CD4-positive, alpha-beta T cell treated with Interleukin-4 for 4 hours (primary cell): ENCODE results near the gene ACAP3.

Experiments
- DNase-seq: peaks from one replicate; pipeline ENCODE4 v3.0.0-alpha.2; 2020

The ACAP3 gene

GRCh38 chr1:1284221-1285101 is 23.3 kb downstream of the ACAP3 start:
- no peak for DNase-seq

GRCh38 chr1:1283821-1284220 is 23.9 kb downstream of the ACAP3 start:
- no peak for DNase-seq

GRCh38 chr1:1282998-1283397 is 24.7 kb downstream of the ACAP3 start:
- no peak for DNase-seq

- DNase-seq: no peak
Measured at GRCh38 chr1:1281533-1282321, 26.0 kb downstream of the ACAP3 start.

GRCh38 chr1:1280782-1281481 is 26.8 kb downstream of the ACAP3 start:
- DNase-seq: no peak

GRCh38 chr1:1279028-1279427 is 28.7 kb downstream of the ACAP3 start:
- DNase-seq: no peak

DNA sequence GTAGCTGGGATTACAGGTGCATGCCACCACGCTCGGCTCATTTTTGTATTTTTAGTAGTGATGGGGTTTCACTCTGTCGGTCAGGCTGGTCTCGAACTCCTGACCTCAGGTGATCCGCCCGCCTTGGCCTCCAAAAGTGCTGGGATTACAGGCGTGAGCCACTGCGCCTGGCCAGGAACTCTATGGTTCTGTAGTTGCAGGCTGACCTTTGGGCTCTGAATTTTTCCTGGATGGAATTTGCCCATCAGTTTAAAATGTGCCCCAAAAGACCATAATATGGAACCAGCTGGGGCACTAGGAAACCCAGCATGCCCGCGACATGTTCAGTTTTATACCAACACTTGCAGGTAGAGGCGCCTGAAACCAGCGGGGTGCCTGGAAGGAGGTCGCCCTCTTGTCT is 29.1 kb downstream of the ACAP3 start:
- DNase-seq: no peak

- DNase-seq: no peak
Measured at GRCh38 chr1:1275836-1276235, 31.9 kb downstream of the ACAP3 start.

DNA sequence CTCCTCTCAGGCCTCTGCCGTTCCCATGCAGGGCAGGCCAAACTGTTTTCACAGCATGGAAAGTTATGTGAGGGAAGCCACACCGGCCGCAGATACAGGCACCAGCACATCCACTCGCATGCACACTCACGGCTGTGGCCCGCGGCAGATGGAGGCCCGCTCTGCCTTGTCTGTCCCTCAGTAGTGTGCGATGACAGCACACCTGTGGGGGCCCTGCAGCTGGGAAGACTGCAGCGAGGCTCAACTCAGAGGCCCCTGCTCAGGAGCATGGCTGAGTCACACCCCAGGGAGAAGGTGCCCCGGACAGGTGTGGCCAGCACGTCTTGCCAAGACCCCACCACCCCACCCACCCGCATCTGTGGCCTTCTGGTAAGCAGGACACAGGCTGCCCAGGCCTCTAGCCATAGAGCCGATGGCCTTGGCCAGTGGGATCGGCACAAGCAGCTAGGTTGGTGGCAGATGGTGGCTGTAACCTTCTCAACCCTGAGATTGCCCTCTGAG is 32.7 kb downstream of the ACAP3 start:
- no peak for DNase-seq

DNA sequence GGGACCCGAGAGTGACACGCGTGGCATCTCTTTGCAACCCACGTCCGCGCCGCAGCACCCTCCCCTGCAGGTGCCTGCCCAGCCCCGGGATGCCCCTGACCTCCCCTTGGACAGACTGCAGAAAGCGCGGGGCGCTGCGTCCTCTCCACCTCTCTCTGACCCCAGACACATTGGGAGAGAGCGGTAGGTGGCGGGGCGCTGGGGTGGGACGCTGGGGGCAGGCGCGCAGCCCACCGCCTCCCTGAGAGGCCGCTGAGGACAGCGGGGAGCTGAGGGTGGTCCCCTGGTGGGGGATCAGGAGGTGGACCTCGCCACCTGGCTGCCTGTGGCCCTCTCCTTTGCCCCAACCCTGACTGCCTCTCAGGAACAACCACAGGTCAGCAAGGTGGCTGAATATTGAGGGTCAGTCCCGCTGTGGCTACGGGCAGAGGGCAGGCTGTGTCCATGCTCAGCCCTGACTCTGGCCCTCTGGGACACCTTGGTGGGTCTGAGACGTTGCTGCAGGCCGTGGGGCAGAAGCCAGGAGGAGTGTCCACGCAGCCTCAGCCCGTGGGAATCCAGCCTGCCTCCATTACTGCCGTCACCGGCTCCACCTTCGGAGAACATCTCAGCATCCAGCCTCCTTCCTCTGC is 33.3 kb downstream of the ACAP3 start:
- no peak for DNase-seq

GRCh38 chr1:1273512-1274298 is 34.0 kb downstream of the ACAP3 start, which contains the start of gene UBE2J2:
Gene UBE2J2, minus strand, starts transcription at chr1:1273854. Its CDS starts 5,862 bp downstream, at chr1:1267992.
- peak; percentile 91 for DNase-seq

DNA sequence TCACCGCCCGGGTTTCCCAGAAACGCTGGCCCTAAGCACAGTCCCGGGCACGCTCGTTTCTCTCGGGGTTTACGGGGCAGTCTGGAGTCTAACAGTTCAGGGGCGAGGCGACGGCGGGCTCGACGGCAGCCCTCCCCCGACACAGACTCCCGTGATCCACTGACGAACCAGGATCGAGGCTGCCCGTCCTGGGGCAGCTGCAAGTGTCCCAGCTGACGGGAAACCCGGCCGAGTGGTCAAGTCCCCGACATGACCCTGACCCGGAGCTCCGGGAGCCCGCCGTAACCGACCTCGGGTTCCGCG is 34.6 kb downstream of the ACAP3 start:
- no peak for DNase-seq

GRCh38 chr1:1272341-1273208 is 35.2 kb downstream of the ACAP3 start:
- no peak for DNase-seq

DNA sequence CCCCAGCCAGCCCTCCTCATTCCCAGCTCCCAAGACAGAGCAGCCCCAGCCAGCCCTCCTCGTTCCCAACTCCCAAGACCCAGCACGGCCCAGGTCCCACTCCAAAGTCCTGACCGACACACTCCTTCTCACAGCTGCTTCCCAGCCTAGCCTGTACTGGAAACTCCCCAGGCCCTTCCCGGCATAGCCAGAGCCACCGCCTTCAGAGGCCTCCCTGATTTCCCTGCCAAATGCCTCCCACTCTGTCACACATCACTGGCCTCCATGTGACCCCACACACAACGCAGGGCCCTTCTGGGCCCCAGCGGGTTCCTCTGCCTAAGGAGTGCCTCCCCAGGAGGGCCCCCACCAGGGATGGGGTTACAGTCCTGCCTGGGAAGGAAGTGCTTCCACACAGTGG is 36.9 kb downstream of the ACAP3 start:
- no peak for DNase-seq

- DNase-seq: no peak
Measured at GRCh38 chr1:1268284-1268682, 39.4 kb downstream of the ACAP3 start.

DNA sequence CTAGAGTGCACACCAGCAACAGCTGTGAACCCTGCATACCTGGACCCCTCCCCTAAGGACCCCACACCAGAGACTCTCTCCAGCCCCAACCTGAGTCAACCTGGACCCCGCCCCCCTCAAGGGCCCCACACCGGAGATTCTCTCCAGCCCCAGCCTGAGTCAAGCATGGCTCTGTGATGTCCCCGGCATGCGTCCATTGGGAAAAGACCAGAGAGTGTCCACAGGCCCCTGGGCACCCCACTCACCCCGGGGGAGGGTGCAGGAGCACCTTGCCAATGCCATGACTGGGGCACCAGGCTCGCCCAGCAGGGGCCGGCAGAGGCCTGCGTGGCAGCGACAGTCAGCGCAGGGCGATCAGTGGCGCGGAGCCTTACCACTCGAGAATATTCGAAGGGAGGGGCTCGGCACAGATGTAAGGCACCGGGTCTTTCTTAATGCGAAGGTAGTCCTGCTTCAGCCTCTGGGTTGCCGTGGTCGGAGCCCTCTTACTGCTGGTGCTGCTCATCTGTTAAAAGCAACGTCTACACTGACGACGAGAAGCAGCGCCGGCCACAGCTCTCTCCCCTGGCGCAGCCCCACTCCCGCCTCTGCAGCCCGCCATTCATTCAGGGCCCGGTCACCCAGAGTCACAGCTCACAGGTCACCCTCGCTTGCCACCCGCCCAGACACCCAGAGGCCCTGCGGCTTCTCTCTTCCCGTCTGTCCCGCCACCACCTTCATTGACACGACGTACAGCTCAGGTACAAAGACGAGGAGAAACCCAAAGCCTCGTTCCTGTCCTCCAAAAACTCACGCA is 40.0 kb downstream of the ACAP3 start:
- DNase-seq: no peak

DNA sequence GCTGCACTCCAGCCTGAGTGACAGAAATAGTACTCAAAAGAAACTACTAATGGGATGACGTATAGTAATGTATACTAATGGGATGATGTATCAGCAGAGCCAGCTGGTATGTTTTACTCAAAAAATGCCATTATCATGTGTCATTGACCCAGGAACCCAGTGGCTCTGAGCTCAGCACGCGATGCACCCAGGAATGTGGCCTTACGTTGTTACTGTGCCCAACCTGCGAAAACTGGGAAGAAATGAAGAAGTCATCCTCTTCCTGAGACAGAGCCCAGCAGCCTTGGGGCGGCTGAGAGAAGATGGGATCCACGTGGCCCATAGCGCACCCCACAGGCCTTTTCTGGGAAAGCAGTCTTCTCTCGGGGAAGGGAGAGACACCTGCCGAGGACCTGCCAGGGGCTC is 42.9 kb downstream of the ACAP3 start:
- DNase-seq: no peak

DNA sequence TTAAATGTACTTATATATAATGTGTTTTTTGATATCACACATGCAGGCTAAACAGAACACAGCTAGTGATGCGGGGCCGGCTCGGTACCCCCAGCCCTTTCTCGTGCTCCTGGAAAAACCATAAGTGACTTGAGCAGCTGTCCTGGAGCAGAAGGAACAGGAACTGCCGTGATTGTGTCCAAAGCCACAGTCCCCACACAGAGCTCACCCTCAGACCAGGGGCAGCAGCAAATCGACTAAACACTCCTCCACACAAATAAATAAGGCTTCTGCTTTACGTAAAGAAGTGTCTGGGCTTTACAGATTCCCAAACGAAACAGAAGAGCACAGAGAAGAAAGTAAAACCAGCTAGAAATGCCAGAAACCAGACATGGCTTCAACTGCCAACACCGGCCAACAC is 43.7 kb downstream of the ACAP3 start:
- DNase-seq: no peak

- no peak for DNase-seq
Measured at GRCh38 chr1:1262758-1263157, 45.0 kb downstream of the ACAP3 start.

- no peak for DNase-seq
Measured at GRCh38 chr1:1262071-1262470, 45.7 kb downstream of the ACAP3 start.
